ENCODE results near the gene OR6S1. TPM values are rescaled to one million over a fixed set of nuclear protein-coding genes. Genes with fewer than 3 reads are reported as not detected.
A peak's percentile ranks its signal among the peaks of the same experiment; 100 is the strongest.

Gene OR6S1
- total RNA-seq, 1 donor, result not detected

- peak overlapping the region; percentile 78 for H3K4me3 ChIP-seq (ENCODE audit: low read depth, low read length)
- DNase-seq (ENCODE audit: low read depth), result peak; percentile 53
- TF ChIP-seq CTCF (IDR thresholded peaks at IDR 0.05; ENCODE audit: insufficient read depth, low read depth, low read length), result no peak
Observed at GRCh38 chr14:20684662-20685456, 43.4 kb upstream of the OR6S1 start.

- H3K4me3 ChIP-seq (ENCODE audit: low read depth, low read length), result peak within 1 kb of the TSS; percentile 78
- no peak for TF ChIP-seq CTCF (IDR thresholded peaks at IDR 0.05; ENCODE audit: insufficient read depth, low read depth, low read length)
- DNase-seq (ENCODE audit: low read depth), result peak; percentile 87
Observed at GRCh38 chr14:20683891-20684661, 42.6 kb upstream of the OR6S1 start, which contains the start of gene RNASE4. TSS of gene RNASE4 (plus strand) at chr14:20684560. CDS start at chr14:20699372, 14,812 bp downstream.

- peak overlapping the region; percentile 78 for H3K4me3 ChIP-seq (ENCODE audit: low read depth, low read length)
- no peak for TF ChIP-seq CTCF (IDR thresholded peaks at IDR 0.05; ENCODE audit: insufficient read depth, low read depth, low read length)
- peak; percentile 88 for DNase-seq (ENCODE audit: low read depth)
Observed at GRCh38 chr14:20683125-20683890, 41.8 kb upstream of the OR6S1 start.

GRCh38 chr14:20682435-20683124, 41.1 kb upstream of the OR6S1 start:
- DNase-seq (ENCODE audit: low read depth), result peak; percentile 90
- H3K4me3 ChIP-seq (ENCODE audit: low read depth, low read length), result peak overlapping the region; percentile 78
- no peak for TF ChIP-seq CTCF (IDR thresholded peaks at IDR 0.05; ENCODE audit: insufficient read depth, low read depth, low read length)

GRCh38 chr14:20682127-20682434, 40.6 kb upstream of the OR6S1 start:
- TF ChIP-seq CTCF (IDR thresholded peaks at IDR 0.05; ENCODE audit: insufficient read depth, low read depth, low read length), result no peak
- DNase-seq (ENCODE audit: low read depth), result no peak

More at GRCh38 chr14:20682127-20682434, 40.6 kb upstream of the OR6S1 start:
- H3K4me3 ChIP-seq (ENCODE audit: low read depth, low read length), result peak overlapping the region; percentile 78

Data from fibroblast of villous mesenchyme (primary cell).